Measurements from ENCODE around the gene TBC1D22A. TPM values are rescaled to one million over a fixed set of nuclear protein-coding genes. Genes with fewer than 3 reads are reported as not detected.
"Not testable (repeated sequence)": the region's sequence is repeated elsewhere in the genome, so short reads cannot be mapped to it uniquely, and the experiment has no call there.

The TBC1D22A gene
- total and polyA plus RNA-seq, 9 donors: 12.5 to 25.6 (median 18.5) TPM

DNA sequence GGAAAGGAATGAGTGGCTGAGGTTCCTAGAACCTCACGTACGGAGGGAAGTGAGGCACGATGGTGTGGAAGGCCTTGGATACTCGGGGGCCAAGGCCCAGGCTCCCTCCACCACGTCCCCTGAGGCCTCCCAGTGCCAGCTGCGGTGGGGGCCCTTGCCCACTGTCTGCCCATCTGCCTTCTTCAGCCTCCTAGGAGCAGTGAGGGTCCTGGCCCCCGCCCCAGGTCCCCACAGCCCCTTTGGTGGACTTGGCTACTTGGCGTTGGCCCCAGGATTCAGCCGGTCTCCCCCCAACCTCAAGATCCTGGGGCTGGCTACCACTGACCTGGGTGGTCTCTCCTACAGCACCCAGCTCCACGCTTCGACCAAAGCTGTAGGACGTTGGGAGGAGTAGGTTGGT is 373.6 kb downstream of the TBC1D22A start:
- H3K4me3 ChIP-seq: no peak overlapping the region
- intact Hi-C loops (cut with DNase I): no loop called here
- no peaks in the 10 kb centered on the region for H3K9me3 ChIP-seq
- no peaks in the 10 kb centered on the region for H3K27me3 ChIP-seq
- DNase-seq: no peak
- 93 to 98% (median 94%) methylated on average over 12 of the region's 12 CpGs for WGBS, 3 donors
- no peak overlapping the region for H3K27ac ChIP-seq
- TF ChIP-seq, protein P1, sequence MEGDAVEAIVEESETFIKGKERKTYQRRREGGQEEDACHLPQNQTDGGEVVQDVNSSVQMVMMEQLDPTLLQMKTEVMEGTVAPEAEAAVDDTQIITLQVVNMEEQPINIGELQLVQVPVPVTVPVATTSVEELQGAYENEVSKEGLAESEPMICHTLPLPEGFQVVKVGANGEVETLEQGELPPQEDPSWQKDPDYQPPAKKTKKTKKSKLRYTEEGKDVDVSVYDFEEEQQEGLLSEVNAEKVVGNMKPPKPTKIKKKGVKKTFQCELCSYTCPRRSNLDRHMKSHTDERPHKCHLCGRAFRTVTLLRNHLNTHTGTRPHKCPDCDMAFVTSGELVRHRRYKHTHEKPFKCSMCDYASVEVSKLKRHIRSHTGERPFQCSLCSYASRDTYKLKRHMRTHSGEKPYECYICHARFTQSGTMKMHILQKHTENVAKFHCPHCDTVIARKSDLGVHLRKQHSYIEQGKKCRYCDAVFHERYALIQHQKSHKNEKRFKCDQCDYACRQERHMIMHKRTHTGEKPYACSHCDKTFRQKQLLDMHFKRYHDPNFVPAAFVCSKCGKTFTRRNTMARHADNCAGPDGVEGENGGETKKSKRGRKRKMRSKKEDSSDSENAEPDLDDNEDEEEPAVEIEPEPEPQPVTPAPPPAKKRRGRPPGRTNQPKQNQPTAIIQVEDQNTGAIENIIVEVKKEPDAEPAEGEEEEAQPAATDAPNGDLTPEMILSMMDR (IDR thresholded peaks at IDR 0.05): no peak
- TF ChIP-seq EP300 (IDR thresholded peaks at IDR 0.05) (no peak), POLR2A (IDR thresholded peaks at IDR 0.05) (no peak)
- no peaks in the 10 kb centered on the region for H3K36me3 ChIP-seq
- H3K4me1 ChIP-seq (ENCODE audit: insufficient read depth): no peaks in the 10 kb centered on the region

DNA sequence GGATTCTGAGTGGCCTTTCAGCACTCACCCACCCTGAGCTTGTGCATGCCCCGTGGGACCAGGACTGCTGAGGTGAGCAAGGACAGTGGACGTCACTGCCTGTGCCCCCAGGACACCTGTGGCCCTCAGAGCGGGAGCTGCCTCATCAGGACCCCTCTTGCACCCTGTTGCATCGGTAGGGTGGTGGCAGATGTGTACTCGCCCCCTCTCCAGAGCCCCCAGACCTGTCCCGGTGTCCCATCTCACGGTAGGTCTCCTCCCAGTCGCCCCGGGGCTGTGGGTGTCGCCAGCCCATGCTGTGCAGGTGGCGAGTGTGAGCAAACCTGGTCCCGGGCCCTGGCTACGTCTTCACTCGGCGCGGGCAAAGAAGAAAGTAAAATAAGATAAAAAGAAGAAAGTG is 374.2 kb downstream of the TBC1D22A start:
- Histone ChIP-seq H3K9me3 (no peaks in the 10 kb centered on the region), H3K27ac (no peak overlapping the region), H3K27me3 (no peaks in the 10 kb centered on the region), H3K36me3 (no peaks in the 10 kb centered on the region), H3K4me1 (ENCODE audit: insufficient read depth) (peaks cover 4% of the 10 kb centered on the region), H3K4me3 (no peak overlapping the region)
- intact Hi-C loops (cut with DNase I): no loop called here
- no peak for DNase-seq
- WGBS, 3 donors: 93 to 95% (median 93%) methylated on average over 16 of the region's 16 CpGs
- TF ChIP-seq EP300 (IDR thresholded peaks at IDR 0.05): no peak
- TF ChIP-seq, protein P1 (IDR thresholded peaks at IDR 0.05): no peak

DNA sequence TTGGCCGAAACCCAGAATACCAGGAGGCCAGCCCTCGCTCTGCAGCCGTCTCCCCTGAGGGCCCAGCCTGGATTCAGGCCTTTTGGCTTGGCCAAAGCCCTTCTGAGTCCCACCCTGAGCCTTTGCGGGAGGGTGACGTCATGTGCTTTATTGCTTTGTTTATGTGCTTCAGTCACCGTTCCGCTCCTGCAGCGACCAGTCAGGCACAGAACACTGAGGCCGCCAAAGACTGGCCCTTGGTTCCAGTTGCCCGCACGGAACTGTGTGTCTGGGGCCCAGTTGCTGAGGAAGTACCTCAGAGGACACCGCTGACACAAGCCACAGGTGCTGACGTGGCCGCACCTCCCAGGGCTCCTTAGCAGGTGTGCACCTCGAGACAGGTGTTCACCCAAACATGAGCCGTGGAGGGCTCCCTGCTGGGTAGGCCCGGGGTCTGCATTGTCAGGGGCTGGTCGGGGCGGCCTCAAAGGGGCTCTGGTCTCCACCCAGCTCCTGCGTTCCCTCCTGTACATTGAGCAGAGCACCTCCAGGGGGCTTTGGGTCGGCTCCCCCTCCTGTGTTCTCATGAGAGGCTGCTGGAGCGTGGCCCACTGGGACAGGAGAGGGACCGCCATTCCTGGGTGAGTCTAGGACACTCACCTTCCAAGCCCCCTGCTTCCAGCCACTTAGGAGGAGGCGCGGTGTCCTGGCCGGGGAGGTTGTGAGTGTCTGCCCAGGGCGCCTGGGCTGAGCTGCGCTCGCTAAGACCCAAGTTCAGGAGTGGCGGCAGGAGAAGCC is 376.8 kb downstream of the TBC1D22A start:
- H3K27ac ChIP-seq: no peak overlapping the region
- no peak for DNase-seq
- H3K27me3 ChIP-seq: no peaks in the 10 kb centered on the region
- peaks cover 4% of the 10 kb centered on the region for H3K4me1 ChIP-seq (ENCODE audit: insufficient read depth)
- intact Hi-C loops (cut with DNase I): no loop called here
- 94 to 97% (median 96%) methylated on average over 30 of the region's 30 CpGs for WGBS, 3 donors
- TF ChIP-seq POLR2A (IDR thresholded peaks at IDR 0.05) (no peak), EP300 (IDR thresholded peaks at IDR 0.05) (no peak)
- TF ChIP-seq, protein P1 (IDR thresholded peaks at IDR 0.05): no peak
- H3K9me3 ChIP-seq: no peaks in the 10 kb centered on the region
- no peak overlapping the region for H3K4me3 ChIP-seq
- no peaks in the 10 kb centered on the region for H3K36me3 ChIP-seq

DNA sequence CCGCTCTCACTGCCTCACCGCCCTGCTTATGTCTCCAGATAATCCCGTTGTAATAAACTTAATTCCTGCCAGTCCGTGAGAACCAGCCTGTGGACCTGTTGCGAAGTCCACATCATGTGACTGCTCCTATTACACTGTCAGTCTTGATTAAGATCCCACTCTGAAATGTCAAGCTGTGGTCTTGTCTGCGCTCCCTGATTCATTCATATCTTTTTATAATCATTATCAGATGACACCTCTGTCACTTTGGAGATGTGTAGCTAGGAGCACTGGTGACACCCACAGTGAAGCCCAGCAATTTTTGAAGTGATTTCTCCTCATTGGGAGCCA is 377.3 kb downstream of the TBC1D22A start:
- Histone ChIP-seq H3K27me3 (no peaks in the 10 kb centered on the region), H3K36me3 (no peaks in the 10 kb centered on the region), H3K27ac (no peak overlapping the region), H3K9me3 (no peaks in the 10 kb centered on the region), H3K4me3 (no peak overlapping the region), H3K4me1 (ENCODE audit: insufficient read depth) (peaks cover 4% of the 10 kb centered on the region)
- intact Hi-C loops (cut with DNase I): no loop called here
- no peak for DNase-seq
- TF ChIP-seq POLR2A (IDR thresholded peaks at IDR 0.05): no peak
- 87 to 97% (median 94%) methylated on average over 6 of the region's 6 CpGs for WGBS, 3 donors

DNA sequence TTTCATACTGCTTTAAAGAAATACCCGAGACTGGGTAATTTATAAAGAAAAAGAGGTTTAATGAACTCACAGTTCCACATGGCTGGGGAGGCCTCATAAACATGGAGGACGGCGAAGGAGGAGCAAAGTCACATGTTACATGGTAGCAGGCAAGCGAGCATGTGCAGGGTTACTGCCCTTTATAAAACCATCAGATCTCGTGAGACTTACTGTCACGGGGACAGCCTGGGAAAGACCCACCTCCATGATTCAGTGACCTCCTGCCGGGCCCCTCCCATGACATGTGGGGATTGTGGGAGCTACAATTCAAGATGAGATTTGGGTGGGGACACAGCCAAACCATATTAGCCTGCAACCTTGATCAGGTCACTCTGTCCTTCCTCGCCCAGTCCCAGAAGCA is 378.5 kb downstream of the TBC1D22A start:
- H3K9me3 ChIP-seq; intact Hi-C loops (cut with DNase I); DNase-seq; H3K4me3 ChIP-seq; H3K36me3 ChIP-seq; H3K27ac ChIP-seq; H3K27me3 ChIP-seq; H3K4me1 ChIP-seq (ENCODE audit: insufficient read depth): not testable (repeated sequence)
- 95 to 99% (median 96%) methylated on average over 8 of the region's 8 CpGs for WGBS, 3 donors

Data from ovary (tissue), 9 donors.